B cell (primary cell): Measurements from ENCODE around the gene NIN. TPM values are rescaled to one million over a fixed set of nuclear protein-coding genes. Genes with fewer than 3 reads are reported as not detected.
A peak's percentile ranks its signal among the peaks of the same experiment; 100 is the strongest.

Experiments used
- ATAC-seq: fragments of 200-7000 bp; cut with Tn5 transposase; one replicate; pipeline ENCODE4 v1.10.0; 2021; ENCODE audit warnings: low read depth, mild to moderate bottlenecking, moderate number of reproducible peaks, moderate library complexity
- CTCF ChIA-PET: fragments of 350-600 bp; sonication (Branson Sonifier 250); formaldehyde crosslinking; loops from one replicate; lab custom pipeline; 2021; ENCODE audit warnings: antibody characterized with exemption, inconsistent platforms; lab: Charles Lee
- POLR2A ChIA-PET: fragments of 350-600 bp; sonication (Branson Sonifier 250); formaldehyde crosslinking; loops from one replicate; lab custom pipeline; 2021; ENCODE audit warnings: antibody characterized with exemption; lab: Charles Lee
- DNase-seq: peaks from one replicate; pipeline ENCODE4 v3.0.0; 2013
- H2AFZ ChIP-seq: 2 replicates; pipeline ENCODE4 v1.6.1; 2012; ENCODE audit warnings: mild to moderate bottlenecking, low read depth, low read length; ENCODE audit not compliant: insufficient read depth, poor library complexity, severe bottlenecking
- H3K27ac ChIP-seq, 2 donors: 1 replicate in 1 of 2; 2 replicates in 1 of 2; pipeline ENCODE4 v1.5.1; 2012 to 2013; ENCODE audit warnings: low read length in 2 of 2, mild to moderate bottlenecking in 2 of 2, moderate library complexity in 1 of 2
- H3K27me3 ChIP-seq, 4 experiments: fragments of 200-600 bp in 1 of 4; sonication (generic) in 1 of 4; replicated peaks in 1 of 4; 1 replicate in 2 of 4; 2 replicates in 2 of 4; pipeline versions ENCODE4 v1.6.1 to v1.7.0; 2013 to 2016; ENCODE audit warnings: low read length in 3 of 4, mild to moderate bottlenecking in 2 of 4, mixed read lengths in 1 of 4, moderate library complexity in 1 of 4; ENCODE audit not compliant: insufficient read depth in 4 of 4, control insufficient read depth in 3 of 4; ENCODE audit errors: control extremely low read depth in 1 of 4
- H3K36me3 ChIP-seq, 2 experiments: replicated peaks in 1 of 2; 1 replicate in 1 of 2; 2 replicates in 1 of 2; pipeline versions ENCODE4 v1.6.1 to v1.7.1; 2013; ENCODE audit warnings: low read length in 1 of 2; ENCODE audit not compliant: insufficient read depth in 2 of 2, control insufficient read depth in 1 of 2; ENCODE audit errors: control extremely low read depth in 1 of 2, extremely low read depth in 1 of 2
- H3K4me1 ChIP-seq, 2 donors: fragments of 200-600 bp in 1 of 2; sonication (generic) in 1 of 2; 1 replicate in 1 of 2; 2 replicates in 1 of 2; pipeline versions ENCODE4 v1.5.1 to v1.6.1; 2013 to 2017; ENCODE audit warnings: low read length in 2 of 2; ENCODE audit not compliant: control insufficient read depth in 2 of 2, insufficient read depth in 2 of 2
- H3K4me2 ChIP-seq: replicated peaks from 2 replicates; pipeline ENCODE3; 2012; ENCODE audit warnings: mild to moderate bottlenecking, low read depth, low read length; ENCODE audit not compliant: poor library complexity, severe bottlenecking
- H3K4me3 ChIP-seq, 5 experiments: fragments of 200-600 bp in 1 of 5; sonication (generic) in 1 of 5; 1 replicate in 3 of 5; 2 replicates in 2 of 5; pipeline versions ENCODE4 v1.5.1 to v1.7.0; 2011 to 2016; ENCODE audit warnings: low read length in 4 of 5, mild to moderate bottlenecking in 4 of 5, low read depth in 2 of 5, control low read depth in 1 of 5, moderate library complexity in 1 of 5; ENCODE audit not compliant: insufficient read depth in 1 of 5; ENCODE audit errors: control extremely low read depth in 1 of 5, extremely low read depth in 1 of 5
- H3K79me2 ChIP-seq: fragments of 200-600 bp; sonication (generic); one replicate; pipeline ENCODE4 v1.6.0; 2016; ENCODE audit warnings: low read length; ENCODE audit not compliant: control insufficient read depth, insufficient read depth
- H3K9ac ChIP-seq: fragments of 200-600 bp; sonication (generic); 2 replicates; pipeline ENCODE4 v1.6.1; 2017; ENCODE audit warnings: mild to moderate bottlenecking, low read length, moderate library complexity
- H3K9me3 ChIP-seq, 3 donors: one replicate each; pipeline versions ENCODE4 v1.6.1 to v1.7.1; 2013; ENCODE audit warnings: low read length in 2 of 3; ENCODE audit not compliant: control insufficient read depth in 2 of 3, insufficient read depth in 1 of 3; ENCODE audit errors: control extremely low read depth in 1 of 3
- H4K20me1 ChIP-seq: 2 replicates; pipeline ENCODE4 v1.6.0; 2012; ENCODE audit warnings: mild to moderate bottlenecking, low read length; ENCODE audit not compliant: insufficient read depth, control insufficient read depth, poor library complexity, severe bottlenecking
- H3K27ac Mint-ChIP-seq: one replicate; pipeline ENCODE4 v1.8.0; 2021; ENCODE audit warnings: mixed read lengths
- H3K27me3 Mint-ChIP-seq: one replicate; pipeline ENCODE4 v1.8.0; 2021; ENCODE audit warnings: mixed read lengths
- H3K4me1 Mint-ChIP-seq: one replicate; pipeline ENCODE4 v1.8.0; 2021; ENCODE audit warnings: mixed read lengths
- H3K4me3 Mint-ChIP-seq: one replicate; pipeline ENCODE4 v1.8.0; 2021; ENCODE audit warnings: mixed read lengths
- H3K9me3 Mint-ChIP-seq: one replicate; pipeline ENCODE4 v1.8.0; 2022; ENCODE audit warnings: mixed read lengths; ENCODE audit not compliant: insufficient read depth
- CTCF ChIP-seq: fragments of 200-600 bp; IDR thresholded peaks from one replicate; pipeline ENCODE4 v1.8.0; 2022; ENCODE audit warnings: antibody characterized with exemption, mild to moderate bottlenecking
- EZH2 ChIP-seq: IDR thresholded peaks from 2 replicates; pipeline ENCODE4 v1.6.1; 2012; ENCODE audit warnings: borderline replicate concordance, low read depth, mild to moderate bottlenecking, moderate library complexity, low read length; ENCODE audit not compliant: insufficient read depth, poor library complexity, severe bottlenecking
- WGBS: methylation state at CpG from one replicate; pipeline ENCODE4 v1.1.5; 2013; ENCODE audit warnings: missing lambda C conversion rate; ENCODE audit not compliant: insufficient coverage; 5-methylcytosine and 5-hydroxymethylcytosine counted together
- intact Hi-C: fragments of 100-400 bp; cut with micrococcal nuclease; formaldehyde crosslinking; loops from one replicate; pipeline ENCODE4 v1.10.0; 2022
- polyA plus RNA-seq: library from polyadenylated mRNA; depleted of rRNA; stranded (reverse); fragments of >200 nt; gene quantifications from 2 replicates; pipeline ENCODE4 v1.2.3, GENCODE V29; 2012
- total RNA-seq, 2 donors: library from RNA; stranded (reverse); fragments of 120-200 nt in 1 of 2; gene quantifications; 1 replicate in 1 of 2; 2 replicates in 1 of 2; pipeline versions ENCODE4 v1.2.3 to v1.2.4, GENCODE V29; 2013 to 2022

The NIN gene
- total and polyA plus RNA-seq, 2 donors (not counting 1 experiment from before 2014, with no cell fraction given): 25.4 to 219 TPM

- Mint-ChIP-seq H3K27ac (peak overlapping the region; percentile 92), H3K9me3 (no peaks in the 10 kb centered on the region), H3K4me1 (peaks cover 86% of the 10 kb centered on the region), H3K27me3 (no peaks in the 10 kb centered on the region), H3K4me3 (peak overlapping the region; percentile 85)
- no peaks in the 10 kb centered on the region for H3K9me3 ChIP-seq
- peak overlapping the region; percentile 71 to 92 for H3K27ac ChIP-seq
- H3K79me2 ChIP-seq: peaks cover 99% of the 10 kb centered on the region
- peaks cover 72 to 84% of the 10 kb centered on the region in 2 donors for H3K4me1 ChIP-seq
- no peak for TF ChIP-seq CTCF
- no peak for TF ChIP-seq EZH2
- intact Hi-C loops: loop anchor here (1.0 to 10.0 kb wide), 7 partner anchors 8 to 1026 kb away; partner anchors contain the start of genes DMAC2L, L2HGDH and MAP4K5
- ATAC-seq (no peak), DNase-seq (peak; percentile 48)
- H3K9ac ChIP-seq: peak overlapping the region; percentile 61
- H2AFZ ChIP-seq: no peak overlapping the region
- 29% methylated on average over 13 of the region's 13 CpGs for WGBS
- peak overlapping the region in 3 of 5 experiments; percentile 28 to 60 (median 42) for H3K4me3 ChIP-seq
- ChIA-PET POLR2A (interaction anchor here (1.0 to 1.9 kb wide), 6 partner anchors 10 to 65 kb away, joined by 3 to 12 read pairs (median 6); partner anchors contain the start of gene NIN), CTCF (interaction anchor here (0.8 to 4.6 kb wide), 10 partner anchors 9 to 170 kb away, joined by 3 to 54 read pairs (median 4); no protein-coding TSS in a partner anchor)
- H3K27me3 ChIP-seq: no peaks in the 10 kb centered on the region
- peaks cover 3 to 24% of the 10 kb centered on the region in 2 experiments for H3K36me3 ChIP-seq
- peaks cover 36% of the 10 kb centered on the region for H4K20me1 ChIP-seq
- H3K4me2 ChIP-seq: peak overlapping the region; percentile 82
Measured at GRCh38 chr14:50821510-50822464, 9.2 kb downstream of the NIN start.
